HEK293 (cell line): ENCODE results near the gene STARD3.
A peak's percentile ranks its signal among the peaks of the same experiment; 100 is the strongest.

ENCODE experiments used
- CTCF ChIA-PET: fragments of 350-600 bp; formaldehyde crosslinking; extraction: SDS; loops from one replicate; lab custom pipeline; 2021; ENCODE audit warnings: antibody characterized with exemption; lab: Yijun Ruan, JAX
- POLR2A ChIA-PET: fragments of 300-600 bp; formaldehyde crosslinking; extraction: SDS; loops from one replicate; lab custom pipeline; 2020; ENCODE audit warnings: antibody characterized with exemption, inconsistent platforms; lab: Yijun Ruan, JAX
- H3K27ac ChIP-seq: fragments of 200-500 bp; sonication (Bioruptor generic); 2 replicates; pipeline ENCODE4 v1.5.1; 2014; ENCODE audit warnings: low read depth, low read length, control low read depth, inconsistent platforms; ENCODE audit errors: extremely low read depth
- H3K36me3 ChIP-seq, 2 experiments: fragments of 200-500 bp in 1 of 2; sonication (Bioruptor generic) in 1 of 2; 1 replicate in 1 of 2; 2 replicates in 1 of 2; pipeline ENCODE4 v1.5.1; 2014 to 2017; ENCODE audit warnings: inconsistent platforms in 2 of 2, low read length in 2 of 2; ENCODE audit not compliant: control insufficient read depth in 2 of 2, insufficient read depth in 1 of 2
- H3K4me1 ChIP-seq: fragments of 200-500 bp; sonication (Bioruptor generic); 2 replicates; pipeline ENCODE4 v1.5.1; 2014; ENCODE audit warnings: mild to moderate bottlenecking, low read length, inconsistent platforms; ENCODE audit not compliant: control insufficient read depth, insufficient read depth
- H3K4me3 ChIP-seq: 2 replicates; pipeline ENCODE4 v1.5.1; 2011; ENCODE audit warnings: low read depth, mild to moderate bottlenecking, control low read depth, low read length, moderate library complexity
- H3K9me3 ChIP-seq: fragments of 200-500 bp; sonication (Bioruptor generic); 2 replicates; pipeline ENCODE4 v1.5.1; 2014; ENCODE audit warnings: low read depth, low read length, inconsistent platforms; ENCODE audit not compliant: control insufficient read depth, insufficient read depth
- AEBP2 ChIP-seq: fragments of 450-650 bp; formaldehyde crosslinking; IDR thresholded peaks from 2 replicates; pipeline ENCODE4 v1.5.1; 2016; ENCODE audit warnings: missing biosample characterization, missing genetic modification characterization, borderline replicate concordance
- EGR2 ChIP-seq: fragments of 450-650 bp; formaldehyde crosslinking; IDR thresholded peaks from 2 replicates; pipeline ENCODE4 v1.5.1; 2016; ENCODE audit warnings: low read depth, missing biosample characterization, missing genetic modification characterization
- KLF1 ChIP-seq: fragments of 450-650 bp; formaldehyde crosslinking; IDR thresholded peaks from 2 replicates; pipeline ENCODE4 v1.5.1; 2016; ENCODE audit warnings: missing biosample characterization, missing genetic modification characterization
- KLF10 ChIP-seq: fragments of 450-650 bp; IDR thresholded peaks from 2 replicates; pipeline ENCODE4 v1.5.1; 2018; ENCODE audit warnings: missing biosample characterization, mild to moderate bottlenecking, missing genetic modification characterization
- KLF17 ChIP-seq: fragments of 450-650 bp; formaldehyde crosslinking; IDR thresholded peaks from 2 replicates; pipeline ENCODE4 v1.5.1; 2016; ENCODE audit warnings: missing biosample characterization, missing genetic modification characterization
- KLF8 ChIP-seq: fragments of 450-650 bp; formaldehyde crosslinking; IDR thresholded peaks from 2 replicates; pipeline ENCODE4 v1.5.1; 2016; ENCODE audit warnings: missing biosample characterization, missing genetic modification characterization
- OVOL3 ChIP-seq: fragments of 450-650 bp; formaldehyde crosslinking; IDR thresholded peaks from 2 replicates; pipeline ENCODE4 v1.5.1; 2016; ENCODE audit warnings: missing biosample characterization, missing genetic modification characterization
- PATZ1 ChIP-seq: fragments of 450-650 bp; formaldehyde crosslinking; IDR thresholded peaks from 2 replicates; pipeline ENCODE4 v1.5.1; 2016; ENCODE audit warnings: missing biosample characterization, missing genetic modification characterization
- WT1 ChIP-seq: fragments of 450-650 bp; formaldehyde crosslinking; IDR thresholded peaks from 2 replicates; pipeline ENCODE4 v1.5.1; 2016; ENCODE audit warnings: missing biosample characterization, missing genetic modification characterization
- YY2 ChIP-seq: fragments of 450-650 bp; formaldehyde crosslinking; IDR thresholded peaks from 2 replicates; pipeline ENCODE4 v1.5.1; 2016; ENCODE audit warnings: missing biosample characterization, missing genetic modification characterization
- ZBTB20 ChIP-seq: fragments of 450-650 bp; formaldehyde crosslinking; IDR thresholded peaks from 2 replicates; pipeline ENCODE4 v1.5.1; 2016; ENCODE audit warnings: missing biosample characterization, missing genetic modification characterization
- ZBTB8A ChIP-seq: fragments of 450-650 bp; formaldehyde crosslinking; IDR thresholded peaks from 2 replicates; pipeline ENCODE4 v1.5.1; 2016; ENCODE audit warnings: missing biosample characterization, missing genetic modification characterization
- ZFHX2 ChIP-seq: fragments of 450-650 bp; formaldehyde crosslinking; conservative IDR thresholded peaks from 2 replicates; pipeline ENCODE4 v1.5.1; 2016; ENCODE audit warnings: missing biosample characterization, missing genetic modification characterization
- ZNF112 ChIP-seq: fragments of 450-650 bp; formaldehyde crosslinking; IDR thresholded peaks from 2 replicates; pipeline ENCODE4 v1.5.0; 2017; ENCODE audit warnings: missing biosample characterization, missing genetic modification characterization
- ZNF324 ChIP-seq: fragments of 450-650 bp; formaldehyde crosslinking; IDR thresholded peaks from 2 replicates; pipeline ENCODE4 v1.5.1; 2016; ENCODE audit warnings: missing biosample characterization, missing genetic modification characterization
- ZNF366 ChIP-seq: fragments of 450-650 bp; formaldehyde crosslinking; conservative IDR thresholded peaks from 2 replicates; pipeline ENCODE4 v1.5.1; 2016; ENCODE audit warnings: missing biosample characterization, missing genetic modification characterization
- ZNF518A ChIP-seq: fragments of 450-650 bp; formaldehyde crosslinking; conservative IDR thresholded peaks from 2 replicates; pipeline ENCODE4 v1.5.1; 2016; ENCODE audit warnings: low read depth, missing biosample characterization, missing genetic modification characterization
- ZNF623 ChIP-seq: fragments of 450-650 bp; formaldehyde crosslinking; IDR thresholded peaks from 2 replicates; pipeline ENCODE4 v1.5.1; 2016; ENCODE audit warnings: missing biosample characterization, missing genetic modification characterization
- ZNF654 ChIP-seq: fragments of 450-650 bp; formaldehyde crosslinking; IDR thresholded peaks from 2 replicates; pipeline ENCODE4 v1.5.1; 2016; ENCODE audit warnings: low read depth, missing biosample characterization, missing genetic modification characterization
- ZNF658 ChIP-seq: fragments of 450-650 bp; formaldehyde crosslinking; IDR thresholded peaks from 2 replicates; pipeline ENCODE4; 2016; ENCODE audit warnings: missing biosample characterization, missing genetic modification characterization
- ZNF777 ChIP-seq: fragments of 450-650 bp; formaldehyde crosslinking; IDR thresholded peaks from 2 replicates; pipeline ENCODE4 v1.5.1; 2017; ENCODE audit warnings: missing biosample characterization, missing genetic modification characterization, borderline replicate concordance
- ZNF792 ChIP-seq: fragments of 450-650 bp; formaldehyde crosslinking; IDR thresholded peaks from 2 replicates; pipeline ENCODE4 v1.5.1; 2016; ENCODE audit warnings: missing biosample characterization, missing genetic modification characterization
- ZSCAN30 ChIP-seq: fragments of 450-650 bp; IDR thresholded peaks from 2 replicates; pipeline ENCODE4 v1.5.1; 2018; ENCODE audit warnings: missing biosample characterization, mild to moderate bottlenecking, missing genetic modification characterization, moderate library complexity

Gene STARD3

GRCh38 chr17:39595928-39596510, 40.9 kb upstream of the STARD3 start:
- Histone ChIP-seq H3K4me3 (no peak overlapping the region), H3K27ac (no peak overlapping the region), H3K36me3 (no peaks in the 10 kb centered on the region), H3K4me1 (peaks cover 4% of the 10 kb centered on the region; the same call in 1 of the 2 replicates), H3K9me3 (no peaks in the 10 kb centered on the region)
- ChIA-PET POLR2A (no interaction called here), CTCF (interaction anchor here (0.9 kb wide), 2 partner anchors 48 to 58 kb away, joined by 3 to 4 read pairs; no protein-coding TSS in a partner anchor)
- peak; percentile 40 for TF ChIP-seq ZFHX2
- no peak for TF ChIP-seq ZSCAN30
- 0 out of 2 replicates have a peak, but pooled peaks have one; percentile 24 for TF ChIP-seq EGR2
- no peak for TF ChIP-seq ZNF658 (tag by site-specific recombination)
- TF ChIP-seq KLF10 (tag by site-specific recombination), result no peak
- TF ChIP-seq ZNF654 (tag by site-specific recombination), result no peak
- TF ChIP-seq ZNF112, result no peak
- TF ChIP-seq ZNF366, result no peak
- TF ChIP-seq KLF17 (tag by site-specific recombination), result no peak

- CTCF ChIA-PET, result interaction anchor here (0.9 to 1.9 kb wide), 3 partner anchors 25 to 58 kb away, joined by 3 to 8 read pairs (median 4); no protein-coding TSS in a partner anchor
- Histone ChIP-seq H3K36me3 (no peaks in the 10 kb centered on the region), H3K4me3 (no peak overlapping the region), H3K27ac (no peak overlapping the region), H3K9me3 (no peaks in the 10 kb centered on the region), H3K4me1 (peaks cover 4% of the 10 kb centered on the region; the same call in 1 of the 2 replicates)
- POLR2A ChIA-PET, result no interaction called here
- no peak for TF ChIP-seq ZNF623 (tag by site-specific recombination)
- no peak for TF ChIP-seq KLF10 (tag by site-specific recombination)
- TF ChIP-seq PATZ1 (tag by site-specific recombination), result no peak
- no peak for TF ChIP-seq KLF8
- TF ChIP-seq ZNF324, result no peak
- TF ChIP-seq AEBP2, result no peak
- no peak for TF ChIP-seq ZBTB20 (tag by site-specific recombination)
- no peak for TF ChIP-seq ZNF777 (tag by site-specific recombination)
- TF ChIP-seq OVOL3 (tag by site-specific recombination), result no peak
- TF ChIP-seq ZNF518A (tag by site-specific recombination), result no peak
- TF ChIP-seq YY2 (tag by site-specific recombination), result no peak
- TF ChIP-seq ZBTB8A (tag by site-specific recombination), result no peak
- no peak for TF ChIP-seq WT1 (tag by site-specific recombination)
- TF ChIP-seq KLF1 (tag by site-specific recombination), result no peak
- TF ChIP-seq ZNF792, result no peak
Measured at GRCh38 chr17:39596543-39597267, 40.2 kb upstream of the STARD3 start.
